Left kidney (tissue), 2 donors: Measurements from ENCODE around the gene SETD3. TPM values are rescaled to one million over a fixed set of nuclear protein-coding genes. Genes with fewer than 3 reads are reported as not detected.
"Not testable (repeated sequence)": the region's sequence is repeated elsewhere in the genome, so short reads cannot be mapped to it uniquely, and the experiment has no call there.

ENCODE experiments used
- DNase-seq: peaks from one replicate; pipeline ENCODE4 v3.0.0-alpha.2; 2013
- polyA plus RNA-seq: library from polyadenylated mRNA; unstranded; fragments of 120-200 nt; gene quantifications from one replicate; pipeline ENCODE4 v1.2.1, GENCODE V29; 2013; ENCODE audit not compliant: insufficient read length

Gene SETD3
- polyA plus RNA-seq, 1 donor = 65.7 TPM

- DNase-seq = no peak
Measured at GRCh38 chr14:99360774-99361595, 119.7 kb downstream of the SETD3 start.

- DNase-seq = no peak
Measured at GRCh38 chr14:99359906-99360305, 120.8 kb downstream of the SETD3 start.

- DNase-seq = no peak
Measured at GRCh38 chr14:99357916-99358390, 122.7 kb downstream of the SETD3 start.

- no peak for DNase-seq
Measured at GRCh38 chr14:99357151-99357915, 123.3 kb downstream of the SETD3 start.

- DNase-seq = no peak
Measured at GRCh38 chr14:99356031-99356608, 124.5 kb downstream of the SETD3 start.

GRCh38 chr14:99354166-99354875 lies 126.3 kb downstream of the SETD3 start:
- no peak for DNase-seq

GRCh38 chr14:99352688-99353280 lies 127.9 kb downstream of the SETD3 start:
- DNase-seq = no peak

GRCh38 chr14:99351166-99352007 lies 129.3 kb downstream of the SETD3 start:
- DNase-seq = no peak

GRCh38 chr14:99350751-99351150 lies 129.9 kb downstream of the SETD3 start:
- DNase-seq = no peak

GRCh38 chr14:99349721-99350495 lies 130.8 kb downstream of the SETD3 start:
- no peak for DNase-seq

- DNase-seq = no peak
Measured at GRCh38 chr14:99348816-99349614, 131.6 kb downstream of the SETD3 start.

- not testable (repeated sequence) for DNase-seq
Measured at GRCh38 chr14:99348231-99348630, 132.4 kb downstream of the SETD3 start.

Other genes starting within 250 kb of the SETD3 start
- gene BCL11B, start 208.7 kb downstream of the SETD3 start, polyA plus RNA-seq = 2.7 TPM
- 56.3 TPM for gene CCNK, start 550 bp upstream of the SETD3 start, polyA plus RNA-seq
- 24.4 TPM for gene CCDC85C, start 123.3 kb upstream of the SETD3 start, polyA plus RNA-seq
- 0.98 TPM for gene HHIPL1, start 164.3 kb upstream of the SETD3 start, polyA plus RNA-seq
- gene CYP46A1, start 203.4 kb upstream of the SETD3 start, polyA plus RNA-seq = 3.4 TPM